Gastrocnemius medialis (tissue), 4 donors: Measurements from ENCODE around the gene HNRNPC. TPM values are rescaled to one million over a fixed set of nuclear protein-coding genes. Genes with fewer than 3 reads are reported as not detected.

Experiments
- ATAC-seq, 2 donors: fragments of 150-250 bp; one replicate each; pipeline ENCODE4 v1.9.1; 2016
- DNase-seq, 2 donors: peaks; one replicate each; pipeline ENCODE4 v3.0.0-alpha.2; 2019
- H3K27ac ChIP-seq, 4 donors: fragments of 200-600 bp; sonication (generic); 1 replicate in 1 of 4; 2 replicates in 3 of 4; pipeline ENCODE4 v1.5.1; 2016 to 2018; ENCODE audit warnings: mild to moderate bottlenecking in 2 of 4, moderate library complexity in 1 of 4
- H3K27me3 ChIP-seq, 3 donors: fragments of 200-600 bp; sonication (generic) in 2 of 3; 1 replicate in 1 of 3; 2 replicates in 2 of 3; pipeline versions ENCODE4 v1.5.1 to v1.6.0; 2016 to 2019; ENCODE audit warnings: mild to moderate bottlenecking in 1 of 3, moderate library complexity in 1 of 3
- H3K36me3 ChIP-seq, 2 donors: fragments of 200-600 bp; sonication (generic) in 1 of 2; one replicate each; pipeline ENCODE4 v1.5.1; 2017 to 2018
- H3K4me1 ChIP-seq, 2 donors: fragments of 200-600 bp; sonication (generic) in 1 of 2; one replicate each; pipeline ENCODE4 v1.5.1; 2016 to 2017; ENCODE audit warnings: mild to moderate bottlenecking in 2 of 2
- H3K4me3 ChIP-seq, 4 donors: fragments of 200-600 bp; sonication (generic) in 3 of 4; 1 replicate in 1 of 4; 2 replicates in 3 of 4; pipeline ENCODE4 v1.5.1; 2016 to 2019; ENCODE audit warnings: mild to moderate bottlenecking in 2 of 4
- H3K9me3 ChIP-seq, 3 donors: fragments of 200-600 bp; sonication (generic) in 2 of 3; 1 replicate in 1 of 3; 2 replicates in 2 of 3; pipeline ENCODE4 v1.5.1; 2016 to 2019
- CTCF ChIP-seq, 5 experiments: fragments of 450-650 bp in 3 of 5; fragments of 200-600 bp in 2 of 5; sonication (generic) in 2 of 5; IDR thresholded peaks in 4 of 5; conservative IDR thresholded peaks in 1 of 5; 1 replicate in 4 of 5; 2 replicates in 1 of 5; pipeline ENCODE4 v1.5.1; 2016 to 2019; ENCODE audit warnings: antibody characterized with exemption in 5 of 5, mild to moderate bottlenecking in 3 of 5, moderate library complexity in 3 of 5
- POLR2A ChIP-seq, 2 donors: fragments of 450-650 bp; IDR thresholded peaks; one replicate each; pipeline ENCODE4 v1.6.1; 2017; ENCODE audit warnings: antibody characterized with exemption in 2 of 2, mild to moderate bottlenecking in 2 of 2, moderate library complexity in 2 of 2
- in situ Hi-C, 4 donors: fragments of 200-750 bp; cut with MboI; loops; one replicate each; pipeline versions ENCODE4 v1.15.0 to v1.8.0; 2017; ENCODE audit warnings: low sequenced_read_pairs in 4 of 4
- intact Hi-C: fragments of 100-400 bp; cut with DNase I; formaldehyde crosslinking; loops from one replicate; pipeline ENCODE4 v1.15.1; 2023; ENCODE audit warnings: low total_unique reads
- total RNA-seq, 4 donors: library from RNA; depleted of rRNA; stranded (reverse); fragments of >200 nt; gene quantifications; one replicate each; pipeline versions ENCODE4 v1.1.0 to v1.2.3, GENCODE V29; 2016

HNRNPC gene
- total RNA-seq, 4 donors from 2014 or later, result 281 to 357 (median 318) TPM

- no peak overlapping the region for H3K27ac ChIP-seq
- ATAC-seq (no peak), DNase-seq (no peak)
- in situ Hi-C loops (no loop called here), intact Hi-C loops (loop anchor here (10.0 kb wide), 1 partner anchor 217 kb away; the partner anchor contains the start of gene SLC39A2)
- H3K9me3 ChIP-seq, result no peaks in the 10 kb centered on the region
- peaks cover 0 to 70% of the 10 kb centered on the region in 2 donors for H3K36me3 ChIP-seq
- no peak overlapping the region for H3K4me3 ChIP-seq
- TF ChIP-seq CTCF (IDR thresholded peaks at IDR 0.05 in 4 of 5, conservative IDR thresholded peaks at IDR 0.05 in 1 of 5), result no peak
- no peak for TF ChIP-seq POLR2A (IDR thresholded peaks at IDR 0.05)
- peaks cover 0 to 3% of the 10 kb centered on the region in 2 donors for H3K4me1 ChIP-seq
- H3K27me3 ChIP-seq, result no peaks in the 10 kb centered on the region
Measured at GRCh38 chr14:21211509-21211908, 57.7 kb downstream of the HNRNPC start.

GRCh38 chr14:21210023-21210422, 59.2 kb downstream of the HNRNPC start:
- Histone ChIP-seq H3K36me3 (peaks cover 0 to 75% of the 10 kb centered on the region in 2 donors), H3K9me3 (no peaks in the 10 kb centered on the region), H3K27me3 (no peaks in the 10 kb centered on the region), H3K4me1 (peaks cover 0 to 3% of the 10 kb centered on the region in 2 donors), H3K4me3 (no peak overlapping the region), H3K27ac (no peak overlapping the region)
- in situ Hi-C loops (no loop called here), intact Hi-C loops (loop anchor here (10.0 kb wide), 1 partner anchor 215 kb away; the partner anchor contains the start of gene SLC39A2)
- DNase-seq (no peak), ATAC-seq (no peak)
- no peak for TF ChIP-seq CTCF (IDR thresholded peaks at IDR 0.05 in 4 of 5, conservative IDR thresholded peaks at IDR 0.05 in 1 of 5)
- TF ChIP-seq POLR2A (IDR thresholded peaks at IDR 0.05), result no peak

- ATAC-seq, result no peak
- Histone ChIP-seq H3K36me3 (peaks cover 0 to 72% of the 10 kb centered on the region in 2 donors), H3K27ac (no peak overlapping the region), H3K4me3 (no peak overlapping the region), H3K27me3 (no peaks in the 10 kb centered on the region), H3K4me1 (peaks cover 0 to 3% of the 10 kb centered on the region in 2 donors), H3K9me3 (no peaks in the 10 kb centered on the region)
- DNase-seq, result no peak
- intact Hi-C loops, result no loop called here
- no peak for TF ChIP-seq CTCF (IDR thresholded peaks at IDR 0.05 in 4 of 5, conservative IDR thresholded peaks at IDR 0.05 in 1 of 5)
- no peak for TF ChIP-seq POLR2A (IDR thresholded peaks at IDR 0.05)
- in situ Hi-C loops, result no loop called here
Measured at GRCh38 chr14:21209185-21209584, 60.1 kb downstream of the HNRNPC start.

GRCh38 chr14:21208554-21208953, 60.7 kb downstream of the HNRNPC start:
- ATAC-seq (no peak), DNase-seq (no peak)
- H3K36me3 ChIP-seq, result peaks cover 0 to 66% of the 10 kb centered on the region in 2 donors
- no peak overlapping the region for H3K4me3 ChIP-seq
- TF ChIP-seq POLR2A (IDR thresholded peaks at IDR 0.05) (no peak), CTCF (IDR thresholded peaks at IDR 0.05 in 4 of 5, conservative IDR thresholded peaks at IDR 0.05 in 1 of 5) (no peak)
- no peaks in the 10 kb centered on the region for H3K27me3 ChIP-seq
- in situ Hi-C loops (no loop called here), intact Hi-C loops (no loop called here)
- peaks cover 0 to 3% of the 10 kb centered on the region in 2 donors for H3K4me1 ChIP-seq
- H3K9me3 ChIP-seq, result no peaks in the 10 kb centered on the region
- no peak overlapping the region for H3K27ac ChIP-seq
